Activated CD8-positive, alpha-beta memory T cell treated with anti-CD3 and anti-CD28 coated beads for 48 hours (primary cell): ENCODE measurements around the gene ABCC5.
A peak's percentile ranks its signal among the peaks of the same experiment; 100 is the strongest.
"Not testable (repeated sequence)": the region's sequence is repeated elsewhere in the genome, so short reads cannot be mapped to it uniquely, and the experiment has no call there.

ENCODE experiments used
- DNase-seq, 3 experiments: peaks; one replicate each; pipeline ENCODE4 v3.0.0-alpha.2; 2020; ENCODE audit warnings: low read depth in 2 of 3, low spot score in 2 of 3

The ABCC5 gene

GRCh38 chr3:184017672-184018423 is at the start of gene ABCC5:
ABCC5 (minus strand) TSS chr3:184017884; CDS start chr3:184014392, 3,492 bp downstream.
- DNase-seq: peak; percentile 56 to 63 (median 63)

- DNase-seq: no peak
Measured at GRCh38 chr3:184066211-184066610, 48.5 kb upstream of the ABCC5 start.

GRCh38 chr3:184062637-184063036 is 45.0 kb upstream of the ABCC5 start:
- DNase-seq: no peak

- DNase-seq: no peak
Measured at GRCh38 chr3:184059424-184059823, 41.7 kb upstream of the ABCC5 start.

- no peak for DNase-seq
Measured at GRCh38 chr3:184058029-184058428, 40.3 kb upstream of the ABCC5 start.

GRCh38 chr3:184052767-184053166 is 35.1 kb upstream of the ABCC5 start, which contains the start of gene HTR3C:
HTR3C (plus strand) TSS chr3:184053047; CDS start chr3:184053081, 34 bp downstream.
- no peak for DNase-seq

- DNase-seq: no peak
Measured at GRCh38 chr3:184050217-184050847, 32.6 kb upstream of the ABCC5 start.

GRCh38 chr3:184045995-184046394 is 28.3 kb upstream of the ABCC5 start:
- no peak for DNase-seq

GRCh38 chr3:184042617-184043016 is 24.9 kb upstream of the ABCC5 start:
- DNase-seq: no peak

- DNase-seq: no peak
Measured at GRCh38 chr3:184040010-184040409, 22.3 kb upstream of the ABCC5 start.

GRCh38 chr3:184039414-184039813 is 21.7 kb upstream of the ABCC5 start:
- no peak for DNase-seq

- DNase-seq: not testable (repeated sequence)
Measured at GRCh38 chr3:184038307-184038706, 20.6 kb upstream of the ABCC5 start.

GRCh38 chr3:184037816-184038215 is 20.1 kb upstream of the ABCC5 start:
- DNase-seq: no peak

- no peak for DNase-seq
Measured at GRCh38 chr3:184031187-184031792, 13.6 kb upstream of the ABCC5 start, which contains the start of gene HTR3D. HTR3D (plus strand) TSS chr3:184031742; CDS start chr3:184031742, 0 bp downstream.

GRCh38 chr3:184030536-184030935 is 12.9 kb upstream of the ABCC5 start:
- no peak for DNase-seq

- no peak for DNase-seq
Measured at GRCh38 chr3:184029443-184029842, 11.8 kb upstream of the ABCC5 start.

GRCh38 chr3:184028275-184028890 is 10.7 kb upstream of the ABCC5 start:
- not testable (repeated sequence) for DNase-seq

GRCh38 chr3:184025256-184025655 is 7.6 kb upstream of the ABCC5 start:
- not testable (repeated sequence) for DNase-seq

- no peak for DNase-seq
Measured at GRCh38 chr3:184022323-184022722, 4.6 kb upstream of the ABCC5 start.

- no peak for DNase-seq
Measured at GRCh38 chr3:184018424-184018973, 815 bp upstream of the ABCC5 start.
